WTC11 (cell line): Measurements from ENCODE around the gene RPTOR. TPM values are rescaled to one million over a fixed set of nuclear protein-coding genes. Genes with fewer than 3 reads are reported as not detected.
A peak's percentile ranks its signal among the peaks of the same experiment; 100 is the strongest.

Source experiments
- ATAC-seq: fragments of 200-7000 bp; cut with Tn5 transposase; 2 replicates; pipeline ENCODE4 v1.10.0; 2021; ENCODE audit warnings: mild to moderate bottlenecking, moderate library complexity
- CTCF ChIA-PET: fragments of 300-600 bp; sonication (Branson Sonifier 250); formaldehyde crosslinking; loops from one replicate; lab custom pipeline; 2021; ENCODE audit warnings: antibody characterized with exemption; lab: Charles Lee
- POLR2A ChIA-PET: fragments of 350-600 bp; sonication (Branson Sonifier 250); formaldehyde crosslinking; loops from one replicate; lab custom pipeline; 2021; ENCODE audit warnings: antibody characterized with exemption; lab: Charles Lee
- DNase-seq: peaks from one replicate; pipeline ENCODE4 v3.0.0; 2021; ENCODE audit warnings: low spot score
- H3K27ac Mint-ChIP-seq: 2 replicates; pipeline ENCODE4 v1.8.0; 2021; ENCODE audit warnings: mixed read lengths
- H3K27me3 Mint-ChIP-seq: 2 replicates; pipeline ENCODE4 v1.8.0; 2021; ENCODE audit warnings: low read depth, mild to moderate bottlenecking, moderate library complexity, mixed read lengths
- H3K36me3 Mint-ChIP-seq: 2 replicates; pipeline ENCODE4 v1.8.0; 2021; ENCODE audit warnings: mixed read lengths
- H3K4me1 Mint-ChIP-seq: 2 replicates; pipeline ENCODE4 v1.8.0; 2022; ENCODE audit warnings: mixed read lengths
- H3K4me3 Mint-ChIP-seq: 2 replicates; pipeline ENCODE4 v1.8.0; 2021; ENCODE audit warnings: mild to moderate bottlenecking, moderate library complexity, mixed read lengths
- H3K9me3 Mint-ChIP-seq: 2 replicates; pipeline ENCODE4 v1.8.0; 2021; ENCODE audit warnings: mixed read lengths
- CBFB ChIP-seq: sonication (generic); formaldehyde crosslinking; IDR thresholded peaks from 2 replicates; pipeline ENCODE4 v1.8.1; 2022; ENCODE audit warnings: mild to moderate bottlenecking, low read depth, missing genetic modification reagents
- GTF2I ChIP-seq: fragments of 250-450 bp; sonication (Bioruptor Pico); conservative IDR thresholded peaks from 2 replicates; pipeline ENCODE4 v1.4.0; 2021; ENCODE audit warnings: mild to moderate bottlenecking
- KAT7 ChIP-seq: sonication (generic); formaldehyde crosslinking; IDR thresholded peaks from 2 replicates; pipeline ENCODE4 v1.8.1; 2023; ENCODE audit warnings: missing genetic modification reagents, mild to moderate bottlenecking, borderline replicate concordance
- NFYB ChIP-seq: sonication (generic); formaldehyde crosslinking; conservative IDR thresholded peaks from 2 replicates; pipeline ENCODE4 v1.8.0; 2022; ENCODE audit warnings: low read depth, missing genetic modification reagents
- PRDM15 ChIP-seq: sonication (generic); formaldehyde crosslinking; IDR thresholded peaks from 2 replicates; pipeline ENCODE4 v1.8.0; 2022; ENCODE audit warnings: missing genetic modification reagents
- TEAD4 ChIP-seq: sonication (generic); formaldehyde crosslinking; IDR thresholded peaks from 2 replicates; pipeline ENCODE4 v1.8.0; 2022; ENCODE audit warnings: mild to moderate bottlenecking, missing genetic modification reagents
- ZBTB21 ChIP-seq: sonication (generic); formaldehyde crosslinking; IDR thresholded peaks from 2 replicates; pipeline ENCODE4 v1.8.1; 2023; ENCODE audit warnings: mild to moderate bottlenecking, missing genetic modification reagents, borderline replicate concordance
- ZNF263 ChIP-seq: sonication (generic); formaldehyde crosslinking; IDR thresholded peaks from 2 replicates; pipeline ENCODE4 v1.8.1; 2022; ENCODE audit warnings: low read depth, mild to moderate bottlenecking, moderate library complexity, missing genetic modification reagents
- ZNF532 ChIP-seq: fragments of 250-450 bp; sonication (Bioruptor Pico); IDR thresholded peaks from 2 replicates; pipeline ENCODE4 v1.9.0; 2021; ENCODE audit warnings: mild to moderate bottlenecking, borderline replicate concordance
- total RNA-seq: library from RNA; stranded (reverse); gene quantifications from 3 replicates; pipeline ENCODE4 v1.2.3, GENCODE V29; 2021
- TF ChIP-seq, protein P1 (sequence below): sonication (generic); formaldehyde crosslinking; IDR thresholded peaks from 2 replicates; pipeline ENCODE4 v1.8.1; 2023; ENCODE audit warnings: mild to moderate bottlenecking, missing genetic modification reagents
- TF ChIP-seq, protein P2 (sequence below): fragments of 250-450 bp; sonication (Bioruptor Pico); IDR thresholded peaks from 2 replicates; pipeline ENCODE4 v1.9.0; 2021; ENCODE audit warnings: mild to moderate bottlenecking
- TF ChIP-seq, protein P3 (sequence below): sonication (generic); formaldehyde crosslinking; IDR thresholded peaks from 2 replicates; pipeline ENCODE4 v1.8.1; 2022; ENCODE audit warnings: low read depth, missing genetic modification reagents, borderline replicate concordance
- TF ChIP-seq, protein P4 (sequence below): fragments of 250-450 bp; sonication (Bioruptor Pico); IDR thresholded peaks from 2 replicates; pipeline ENCODE4 v1.8.0; 2021; ENCODE audit warnings: mild to moderate bottlenecking

Gene RPTOR
- total RNA-seq, 1 experiment from 2014 or later, result 41.0 TPM

GRCh38 chr17:80820331-80820730 lies 275.7 kb downstream of the RPTOR start:
- Mint-ChIP-seq H3K36me3 (no peaks in the 10 kb centered on the region; the same call in 1 of the 2 replicates), H3K9me3 (no peaks in the 10 kb centered on the region)
- ChIA-PET CTCF (no interaction called here), POLR2A (no interaction called here)
- no peak for TF ChIP-seq NFYB (CRISPR knock-in tag)
- TF ChIP-seq, protein P1, sequence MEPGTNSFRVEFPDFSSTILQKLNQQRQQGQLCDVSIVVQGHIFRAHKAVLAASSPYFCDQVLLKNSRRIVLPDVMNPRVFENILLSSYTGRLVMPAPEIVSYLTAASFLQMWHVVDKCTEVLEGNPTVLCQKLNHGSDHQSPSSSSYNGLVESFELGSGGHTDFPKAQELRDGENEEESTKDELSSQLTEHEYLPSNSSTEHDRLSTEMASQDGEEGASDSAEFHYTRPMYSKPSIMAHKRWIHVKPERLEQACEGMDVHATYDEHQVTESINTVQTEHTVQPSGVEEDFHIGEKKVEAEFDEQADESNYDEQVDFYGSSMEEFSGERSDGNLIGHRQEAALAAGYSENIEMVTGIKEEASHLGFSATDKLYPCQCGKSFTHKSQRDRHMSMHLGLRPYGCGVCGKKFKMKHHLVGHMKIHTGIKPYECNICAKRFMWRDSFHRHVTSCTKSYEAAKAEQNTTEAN (CRISPR knock-in tag), result no peak
- TF ChIP-seq KAT7 (CRISPR knock-in tag), result no peak
- no peak for TF ChIP-seq ZNF263 (CRISPR knock-in tag)
- no peak for TF ChIP-seq CBFB (CRISPR knock-in tag)
- no peak for TF ChIP-seq ZBTB21
- TF ChIP-seq PRDM15 (CRISPR knock-in tag), result no peak
- TF ChIP-seq, protein P2, sequence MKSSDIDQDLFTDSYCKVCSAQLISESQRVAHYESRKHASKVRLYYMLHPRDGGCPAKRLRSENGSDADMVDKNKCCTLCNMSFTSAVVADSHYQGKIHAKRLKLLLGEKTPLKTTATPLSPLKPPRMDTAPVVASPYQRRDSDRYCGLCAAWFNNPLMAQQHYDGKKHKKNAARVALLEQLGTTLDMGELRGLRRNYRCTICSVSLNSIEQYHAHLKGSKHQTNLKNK, result no peak
- TF ChIP-seq, protein P3, sequence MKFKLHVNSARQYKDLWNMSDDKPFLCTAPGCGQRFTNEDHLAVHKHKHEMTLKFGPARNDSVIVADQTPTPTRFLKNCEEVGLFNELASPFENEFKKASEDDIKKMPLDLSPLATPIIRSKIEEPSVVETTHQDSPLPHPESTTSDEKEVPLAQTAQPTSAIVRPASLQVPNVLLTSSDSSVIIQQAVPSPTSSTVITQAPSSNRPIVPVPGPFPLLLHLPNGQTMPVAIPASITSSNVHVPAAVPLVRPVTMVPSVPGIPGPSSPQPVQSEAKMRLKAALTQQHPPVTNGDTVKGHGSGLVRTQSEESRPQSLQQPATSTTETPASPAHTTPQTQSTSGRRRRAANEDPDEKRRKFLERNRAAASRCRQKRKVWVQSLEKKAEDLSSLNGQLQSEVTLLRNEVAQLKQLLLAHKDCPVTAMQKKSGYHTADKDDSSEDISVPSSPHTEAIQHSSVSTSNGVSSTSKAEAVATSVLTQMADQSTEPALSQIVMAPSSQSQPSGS, result no peak
- no peak for TF ChIP-seq ZNF532 (CRISPR knock-in tag)
- TF ChIP-seq, all 79 proteins: peak for 0
- Mint-ChIP-seq H3K4me3 (no peak overlapping the region), H3K27ac (peak overlapping the region; percentile 88), H3K4me1 (peaks cover 12% of the 10 kb centered on the region), H3K27me3 (no peaks in the 10 kb centered on the region)
- DNase-seq (no peak), ATAC-seq (no peak)

DNA sequence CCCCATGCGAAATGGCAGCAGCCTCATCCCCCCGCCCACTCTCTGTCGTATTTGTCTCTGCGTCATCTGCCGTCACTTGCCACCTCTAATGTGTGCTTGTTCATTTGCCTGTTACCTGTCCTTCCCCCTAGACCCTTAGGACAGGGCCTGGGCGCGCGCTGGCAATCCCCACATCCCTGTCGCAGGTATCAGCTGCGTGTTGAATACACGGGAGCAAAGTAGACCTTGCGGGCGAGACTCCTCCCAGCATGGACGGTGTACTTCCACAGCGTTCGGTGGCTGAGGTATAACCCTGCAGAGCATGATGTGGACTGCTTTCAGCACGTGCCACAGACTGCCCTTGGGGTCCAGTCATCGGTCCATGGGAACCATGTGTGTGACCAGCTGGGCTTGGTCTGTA lies 276.9 kb downstream of the RPTOR start:
- Mint-ChIP-seq H3K9me3 (no peaks in the 10 kb centered on the region), H3K27me3 (no peaks in the 10 kb centered on the region), H3K4me1 (peaks cover 12% of the 10 kb centered on the region), H3K36me3 (no peaks in the 10 kb centered on the region; the same call in 1 of the 2 replicates), H3K27ac (peak overlapping the region; percentile 60), H3K4me3 (no peak overlapping the region)
- POLR2A ChIA-PET, result no interaction called here
- CTCF ChIA-PET, result interaction anchor here (1.1 kb wide), 1 partner anchor 171 kb away, joined by 4 read pairs; no protein-coding TSS in a partner anchor
- DNase-seq (no peak), ATAC-seq (no peak)
- TF ChIP-seq TEAD4 (CRISPR knock-in tag), result no peak
- TF ChIP-seq, protein P4, sequence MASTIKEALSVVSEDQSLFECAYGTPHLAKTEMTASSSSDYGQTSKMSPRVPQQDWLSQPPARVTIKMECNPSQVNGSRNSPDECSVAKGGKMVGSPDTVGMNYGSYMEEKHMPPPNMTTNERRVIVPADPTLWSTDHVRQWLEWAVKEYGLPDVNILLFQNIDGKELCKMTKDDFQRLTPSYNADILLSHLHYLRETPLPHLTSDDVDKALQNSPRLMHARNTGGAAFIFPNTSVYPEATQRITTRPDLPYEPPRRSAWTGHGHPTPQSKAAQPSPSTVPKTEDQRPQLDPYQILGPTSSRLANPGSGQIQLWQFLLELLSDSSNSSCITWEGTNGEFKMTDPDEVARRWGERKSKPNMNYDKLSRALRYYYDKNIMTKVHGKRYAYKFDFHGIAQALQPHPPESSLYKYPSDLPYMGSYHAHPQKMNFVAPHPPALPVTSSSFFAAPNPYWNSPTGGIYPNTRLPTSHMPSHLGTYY, result no peak
- TF ChIP-seq GTF2I (CRISPR knock-in tag), result no peak
- TF ChIP-seq, all 79 proteins: peak for 0
